GM13976 (cell line): ENCODE data around the gene GRIFIN.

Source experiments
- DNase-seq: peaks from one replicate; pipeline ENCODE4 v3.0.0; 2012; ENCODE audit warnings: low spot score
- CTCF ChIP-seq: IDR thresholded peaks from 2 replicates; pipeline ENCODE4 v1.5.1; 2012; ENCODE audit warnings: borderline replicate concordance, mild to moderate bottlenecking; ENCODE audit not compliant: insufficient read depth; ENCODE audit errors: extremely low read depth, missing control alignments, control extremely low read depth
- in situ Hi-C: fragments of 300-500 bp; cut with MboI; formaldehyde crosslinking; loops from one replicate; pipeline ENCODE4 v1.12.0; 2022; ENCODE audit warnings: low sequenced_read_pairs, mixed read lengths, inconsistent platforms; ENCODE audit not compliant: unreplicated experiment

The GRIFIN gene

GRCh38 chr7:2507917-2508306 is 31.7 kb upstream of the GRIFIN start:
- TF ChIP-seq CTCF: no peak
- in situ Hi-C loops: no loop called here

GRCh38 chr7:2507208-2507916 is 31.2 kb upstream of the GRIFIN start:
- no peak for DNase-seq
- no peak for TF ChIP-seq CTCF
- in situ Hi-C loops: no loop called here

More at GRCh38 chr7:2507917-2508306, 31.7 kb upstream of the GRIFIN start:
- no peak for DNase-seq

- no peak for DNase-seq
- TF ChIP-seq CTCF: no peak
- in situ Hi-C loops: no loop called here
Observed at GRCh38 chr7:2505401-2505800, 29.2 kb upstream of the GRIFIN start.

- in situ Hi-C loops: no loop called here
- DNase-seq: no peak
- no peak for TF ChIP-seq CTCF
Observed at GRCh38 chr7:2504889-2505375, 28.7 kb upstream of the GRIFIN start.

GRCh38 chr7:2504128-2504888 is 28.1 kb upstream of the GRIFIN start:
- no peak for TF ChIP-seq CTCF
- in situ Hi-C loops: no loop called here
- no peak for DNase-seq

- no peak for DNase-seq
- in situ Hi-C loops: no loop called here
- no peak for TF ChIP-seq CTCF
Observed at GRCh38 chr7:2503056-2503941, 27.1 kb upstream of the GRIFIN start.
